COLO668 (cell line): Measurements from ENCODE around the gene THSD7A.

Experiments used
- DNase-seq: peaks from one replicate; lab custom pipeline; 2025; ENCODE audit not compliant: unreplicated experiment; lab: John Stamatoyannopoulos, UW

Gene THSD7A

GRCh38 chr7:11811709-11812108 is 20.3 kb downstream of the THSD7A start:
- no peak for DNase-seq

DNA sequence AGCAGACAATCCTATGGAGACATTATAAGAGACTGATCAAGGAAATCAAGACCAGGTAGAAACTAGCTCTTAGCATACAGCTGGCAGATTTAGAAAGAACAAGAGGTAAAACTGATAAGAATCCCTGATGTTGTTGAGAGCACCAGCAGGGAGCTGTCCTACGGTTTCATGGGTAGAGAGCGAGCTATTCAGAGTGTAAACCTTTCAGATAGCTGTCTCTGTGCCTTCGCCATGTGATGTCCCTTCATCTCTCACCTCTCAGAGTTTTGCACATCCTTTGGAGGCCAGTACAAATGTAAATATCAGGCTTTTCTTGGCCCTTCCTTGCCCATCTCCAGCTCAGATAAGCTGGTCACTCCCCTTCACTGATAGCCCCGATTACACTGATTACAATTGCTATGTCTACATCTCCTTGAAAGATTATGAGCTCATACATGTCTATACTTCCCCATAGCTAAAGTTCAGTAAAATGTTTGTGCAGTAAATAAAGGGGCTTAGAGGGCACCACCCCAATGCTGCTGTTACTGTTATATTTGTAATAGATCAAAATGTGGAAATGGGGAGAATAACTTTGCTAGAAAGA is 21.9 kb downstream of the THSD7A start:
- DNase-seq: no peak

DNA sequence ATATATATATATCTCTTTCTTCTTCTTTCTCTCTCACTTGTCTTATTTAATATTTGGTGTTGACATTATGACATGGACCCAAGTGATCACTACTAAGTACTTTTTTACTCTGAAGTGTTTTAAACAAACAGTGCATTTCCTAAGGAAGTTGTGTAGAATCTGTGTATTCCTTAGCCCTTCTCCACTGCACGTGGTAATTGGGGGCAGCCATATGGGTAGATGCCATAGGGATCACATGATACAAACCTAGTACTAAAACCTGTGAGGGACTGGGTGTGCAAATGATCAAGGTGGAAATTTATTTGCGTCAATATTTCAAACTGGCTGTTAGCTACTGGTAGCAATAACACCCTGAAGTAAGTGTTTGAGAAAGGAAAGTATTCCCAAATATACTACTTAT is 25.0 kb downstream of the THSD7A start:
- DNase-seq: no peak

GRCh38 chr7:11804621-11805020 is 27.4 kb downstream of the THSD7A start:
- no peak for DNase-seq

DNA sequence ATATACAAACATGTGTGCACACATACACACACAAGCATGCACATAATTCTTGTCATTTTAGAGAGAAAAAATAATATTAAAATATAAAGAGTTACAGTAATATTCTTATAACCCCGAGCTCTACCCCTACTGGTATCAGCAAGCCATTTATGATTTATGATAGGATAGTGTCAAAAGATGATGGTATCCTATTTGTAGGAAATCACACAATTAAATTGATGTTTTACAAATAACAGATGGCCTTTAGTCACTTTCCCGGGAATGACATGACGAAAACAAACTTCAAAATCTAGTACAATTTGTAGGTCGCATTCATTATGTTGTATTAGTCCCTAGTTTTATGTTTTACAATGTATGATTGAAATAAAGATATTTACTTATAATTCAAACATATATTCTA is 36.8 kb downstream of the THSD7A start:
- DNase-seq: no peak

- DNase-seq: no peak
These were observed 39.8 kb downstream of the THSD7A start for GRCh38 chr7:11792166-11792565.

- no peak for DNase-seq
These were observed 43.4 kb downstream of the THSD7A start for GRCh38 chr7:11788568-11788967.

DNA sequence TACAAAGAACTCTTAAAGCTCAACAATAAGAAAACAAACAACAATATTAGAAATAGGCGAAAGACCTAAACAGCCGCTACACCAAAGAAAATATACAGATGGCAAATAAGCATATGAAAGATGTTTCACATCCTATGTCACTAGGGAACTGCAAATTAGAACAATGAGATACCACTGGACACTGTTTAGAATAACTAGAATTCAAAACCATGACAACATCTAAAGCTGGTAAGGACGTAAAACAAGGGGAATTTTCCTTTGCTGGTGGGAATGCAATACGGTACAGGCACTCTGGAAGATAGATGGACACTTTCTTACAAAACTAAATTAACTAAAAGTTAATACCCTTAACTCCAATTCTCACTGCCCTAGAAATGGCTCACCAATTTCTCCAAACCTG is 44.5 kb downstream of the THSD7A start:
- no peak for DNase-seq

DNA sequence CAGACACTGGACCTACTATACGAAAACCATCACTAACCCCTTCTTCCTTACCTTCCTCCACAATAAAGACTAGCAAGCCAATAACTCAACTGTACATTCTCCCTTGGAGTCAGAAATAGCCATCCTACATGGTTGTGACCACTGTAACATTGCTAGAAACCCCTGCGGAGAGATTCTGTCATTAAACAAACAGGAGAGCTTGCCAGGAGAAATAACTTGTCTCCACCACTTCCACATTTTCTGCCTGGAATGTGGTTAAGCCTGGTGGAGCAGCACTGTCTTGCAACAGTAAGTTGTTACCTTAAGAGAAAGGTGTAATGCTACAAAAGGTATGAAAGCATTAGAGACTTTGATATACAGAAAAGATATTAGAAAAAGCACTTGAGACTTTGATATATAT is 45.8 kb downstream of the THSD7A start:
- DNase-seq: no peak

- no peak for DNase-seq
These were observed 47.0 kb downstream of the THSD7A start for GRCh38 chr7:11784769-11785536.

DNA sequence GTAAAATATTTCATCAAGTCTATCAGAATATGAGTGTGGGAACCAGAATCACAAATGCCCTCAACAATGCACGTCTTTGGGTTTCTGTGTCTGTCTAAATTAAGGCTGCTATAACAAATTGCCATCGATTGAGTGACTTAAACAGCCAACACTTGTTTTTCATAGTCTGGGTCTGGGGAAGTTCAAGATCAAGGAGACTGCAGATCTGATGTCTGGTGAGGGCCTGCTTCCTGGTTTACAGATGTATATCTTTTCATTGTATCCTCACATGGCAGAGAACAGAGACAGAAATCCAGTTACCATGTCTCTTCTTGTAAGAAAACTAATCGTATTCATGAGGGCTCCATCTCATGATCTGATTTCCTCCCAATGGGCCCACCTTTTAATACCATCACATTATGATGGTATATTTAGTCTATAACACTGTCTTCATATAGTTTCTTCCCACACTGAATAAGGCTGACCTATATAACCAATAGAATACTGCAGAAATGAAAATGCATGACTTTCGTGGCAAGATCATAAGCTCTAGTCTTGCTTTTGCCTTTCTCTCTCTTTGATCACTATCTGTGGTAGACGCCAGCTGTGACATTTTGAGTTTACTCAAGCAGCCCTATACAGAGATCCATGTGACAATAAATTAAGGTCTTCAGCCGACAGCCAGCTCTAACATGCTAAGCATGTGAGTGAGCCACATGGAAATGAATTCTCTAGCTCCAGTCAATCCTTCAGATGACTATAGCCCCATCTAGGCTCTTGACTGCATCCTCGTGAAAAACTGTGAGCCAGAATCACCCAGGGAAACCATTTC is 51.9 kb downstream of the THSD7A start:
- no peak for DNase-seq

- DNase-seq: no peak
These were observed 56.0 kb downstream of the THSD7A start for GRCh38 chr7:11776039-11776438.

DNA sequence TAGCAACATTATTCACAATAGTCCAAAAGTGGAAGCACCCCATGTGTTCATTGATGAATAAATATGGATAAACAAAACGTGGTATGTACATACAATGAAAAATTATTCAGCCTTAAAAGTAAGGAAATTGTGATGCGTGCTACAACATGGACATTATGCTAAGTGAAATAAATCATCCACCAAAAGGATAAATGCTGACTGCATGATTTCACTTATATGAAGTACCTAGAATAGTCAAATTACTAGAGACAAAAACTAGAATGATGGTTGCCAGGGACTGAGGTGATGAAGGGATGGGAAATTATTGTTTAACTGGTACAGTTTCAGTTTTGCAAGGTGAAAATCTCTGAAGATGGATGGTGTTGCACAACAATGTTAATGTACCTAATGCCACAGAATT is 56.6 kb downstream of the THSD7A start:
- no peak for DNase-seq

- DNase-seq: no peak
These were observed 63.7 kb downstream of the THSD7A start for GRCh38 chr7:11768263-11768662.

DNA sequence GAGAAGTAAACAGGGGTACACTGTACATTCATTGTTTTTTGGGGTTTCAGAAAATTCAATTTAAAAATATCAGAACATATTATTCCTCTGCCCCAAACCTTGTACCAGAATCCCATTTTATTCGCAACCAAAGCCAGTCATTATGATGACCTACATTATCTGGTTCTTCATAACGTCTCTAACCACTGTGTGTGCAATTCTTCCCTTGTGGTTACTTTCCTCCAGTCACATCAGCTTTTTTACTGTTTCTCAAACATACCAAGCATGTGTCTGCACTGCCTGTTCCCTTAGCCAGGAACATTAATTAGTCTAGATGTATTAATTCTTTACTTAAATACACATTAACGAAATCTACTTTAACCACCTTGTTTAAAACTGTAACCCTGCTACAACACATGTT is 64.8 kb downstream of the THSD7A start:
- no peak for DNase-seq

DNA sequence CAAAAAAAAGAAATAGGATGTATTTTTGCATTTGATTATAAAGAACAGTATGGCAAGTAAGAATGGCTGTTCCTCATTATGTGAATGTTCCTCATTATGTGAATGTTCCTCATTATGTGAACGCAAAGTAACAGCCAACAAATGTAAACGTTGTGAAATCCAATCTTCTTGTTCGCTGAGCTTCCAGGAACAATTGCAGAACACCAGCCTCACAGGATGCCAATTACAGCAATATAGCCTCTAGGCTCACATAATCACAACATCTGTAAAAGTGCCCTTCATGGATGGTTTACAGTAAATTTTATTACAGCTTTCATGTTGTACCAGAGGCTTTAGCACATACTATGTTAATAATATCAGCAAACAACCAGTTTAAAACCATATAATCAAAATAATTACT is 71.6 kb downstream of the THSD7A start:
- DNase-seq: peak; percentile 21

GRCh38 chr7:11758627-11759111 is 73.3 kb downstream of the THSD7A start:
- no peak for DNase-seq

DNA sequence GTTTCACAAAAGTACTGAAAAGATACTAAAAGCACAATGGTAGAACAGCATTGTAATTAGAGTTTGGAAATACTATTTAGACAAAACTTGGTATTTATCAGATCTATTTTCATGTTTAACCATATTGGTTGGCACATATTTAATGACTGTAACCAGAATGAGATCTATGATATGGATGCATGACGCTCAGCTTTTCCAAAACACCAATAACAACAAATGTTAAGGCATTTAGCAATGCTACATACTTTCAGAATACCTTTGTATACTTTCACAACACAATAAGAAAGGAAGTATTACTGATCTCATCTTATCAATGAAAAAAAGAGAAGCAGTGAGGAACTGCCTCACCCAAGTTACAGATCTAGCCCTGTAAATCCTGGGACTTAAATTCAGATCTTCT is 74.8 kb downstream of the THSD7A start:
- no peak for DNase-seq

DNA sequence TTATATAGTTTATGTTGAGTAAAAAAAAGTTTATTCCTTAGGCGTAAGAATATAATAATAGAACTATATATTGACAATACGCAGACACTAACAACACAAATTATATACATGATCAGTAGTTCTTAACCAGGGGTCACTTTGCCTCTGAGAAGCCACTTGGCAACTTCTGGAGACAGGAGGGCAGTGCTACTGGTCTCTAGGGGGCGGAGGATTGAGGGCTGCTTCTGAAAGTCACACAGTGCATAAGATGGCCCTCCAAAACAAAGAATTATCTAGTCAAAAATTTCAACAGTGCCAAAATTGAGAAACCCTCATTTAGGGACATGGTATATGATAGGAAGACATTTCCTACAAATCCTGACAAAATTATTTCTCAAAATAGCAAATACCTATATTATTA is 77.1 kb downstream of the THSD7A start:
- no peak for DNase-seq

DNA sequence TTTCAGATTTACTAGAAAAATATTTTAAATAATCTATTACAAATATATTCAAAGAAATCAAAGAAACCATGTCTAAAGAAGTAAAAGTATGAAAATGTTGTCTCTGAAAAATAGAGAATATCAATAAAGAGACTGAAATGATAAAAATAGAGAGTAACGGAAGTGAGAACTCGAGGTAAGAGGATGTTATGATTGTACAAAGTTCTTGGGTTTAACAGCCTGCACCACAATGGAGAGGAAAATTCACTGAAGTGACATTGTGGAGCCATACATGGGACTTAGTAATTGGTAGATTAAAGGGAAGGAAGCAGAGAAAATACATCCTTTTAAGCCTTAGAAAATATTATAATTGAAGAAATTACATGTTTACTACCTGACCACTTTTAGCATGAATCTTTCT is 77.9 kb downstream of the THSD7A start:
- no peak for DNase-seq

GRCh38 chr7:11753433-11753832 is 78.6 kb downstream of the THSD7A start:
- DNase-seq: no peak

GRCh38 chr7:11751807-11752389 is 80.1 kb downstream of the THSD7A start:
- no peak for DNase-seq
